Activated CD8-positive, alpha-beta memory T cell treated with anti-CD3 and anti-CD28 coated beads, Interleukin-2, amount 50 U/mL, for 24 hours (primary cell): Measurements from ENCODE around the gene ERICH6.
"Not testable (repeated sequence)": the region's sequence is repeated elsewhere in the genome, so short reads cannot be mapped to it uniquely, and the experiment has no call there.

Experiments used
- DNase-seq: peaks from one replicate; pipeline ENCODE4 v3.0.0-alpha.2; 2020; ENCODE audit errors: extremely low read depth

Gene ERICH6

DNA sequence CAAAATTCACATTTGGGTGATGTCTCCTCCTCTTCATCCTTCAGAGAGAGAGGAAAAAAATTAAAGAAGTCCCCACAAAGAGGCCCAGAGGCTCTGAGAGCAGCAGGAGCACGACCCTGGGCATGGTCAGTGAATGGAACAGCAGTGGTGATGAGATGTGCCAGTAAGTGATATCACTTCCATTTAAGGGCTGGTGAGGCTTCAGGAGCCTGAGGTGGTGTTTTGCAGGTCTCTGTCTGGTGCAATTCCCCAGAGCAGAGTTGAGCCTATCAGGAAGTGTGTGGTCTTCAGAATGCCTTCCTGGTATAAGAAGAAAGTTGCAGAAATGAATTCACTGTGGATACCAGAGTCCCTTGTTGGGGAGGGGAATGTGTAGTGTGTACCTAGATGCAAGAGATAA lies 21.4 kb downstream of the ERICH6 start:
- DNase-seq: no peak

- DNase-seq: no peak
Measured at GRCh38 chr3:150681057-150681456, 22.7 kb downstream of the ERICH6 start.

DNA sequence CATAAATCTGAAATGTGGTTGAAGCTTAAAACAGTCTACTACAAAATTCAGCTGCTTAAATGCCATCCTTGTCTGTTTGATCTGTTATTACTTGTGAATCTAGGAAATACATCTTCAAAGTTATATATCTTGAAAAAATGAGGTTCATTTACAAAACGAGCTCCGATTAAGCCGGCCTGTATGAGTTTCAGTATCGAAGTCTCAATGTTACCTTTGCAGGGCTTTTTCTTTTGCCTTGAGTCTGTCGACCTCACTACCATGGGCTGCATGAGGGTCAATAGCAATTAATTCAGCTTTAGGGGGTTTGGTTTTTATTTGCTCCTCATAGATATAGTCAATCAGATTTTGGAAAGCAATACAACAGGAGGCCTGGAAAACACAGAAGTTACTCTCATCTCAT lies 23.2 kb downstream of the ERICH6 start:
- DNase-seq: no peak

DNA sequence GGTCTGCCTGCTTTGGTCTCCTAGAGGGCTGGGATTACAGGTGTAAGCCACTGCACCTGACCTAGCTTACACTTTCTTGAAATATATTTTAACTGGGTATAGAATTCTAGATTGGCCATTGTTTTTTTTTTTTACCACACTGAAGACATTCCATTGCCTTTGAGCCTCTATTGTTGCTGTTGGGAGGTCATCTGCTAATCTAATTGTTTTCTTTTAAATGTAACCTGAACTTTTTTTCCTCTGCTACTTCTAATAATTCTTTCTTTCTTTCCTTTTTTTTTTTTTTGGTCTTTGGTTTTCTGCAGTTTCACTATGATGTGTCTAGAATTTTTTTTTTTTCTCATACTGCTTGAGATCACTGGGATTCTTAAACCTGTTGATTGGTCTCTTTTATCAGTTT lies 28.1 kb downstream of the ERICH6 start:
- no peak for DNase-seq

GRCh38 chr3:150673966-150674365 lies 29.8 kb downstream of the ERICH6 start:
- DNase-seq: no peak

DNA sequence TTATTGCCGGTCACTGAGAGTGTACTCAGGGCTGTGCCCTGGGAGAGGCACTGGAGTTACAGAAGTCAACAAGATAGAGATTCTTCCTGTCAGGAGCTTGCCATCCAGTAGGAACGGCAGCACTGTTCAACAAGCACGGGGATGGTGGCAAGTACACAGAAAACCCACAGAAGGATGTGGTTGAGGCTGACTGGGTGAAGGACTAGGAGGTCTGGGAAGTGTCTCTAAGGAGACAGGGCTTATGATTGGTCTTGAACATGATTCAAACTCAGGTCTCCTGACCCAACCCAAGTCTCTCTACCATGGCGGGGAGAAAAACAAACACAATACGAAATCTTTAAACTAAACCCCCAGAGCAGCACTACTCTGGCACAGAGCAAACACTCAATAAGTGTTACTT lies 37.6 kb downstream of the ERICH6 start:
- no peak for DNase-seq

DNA sequence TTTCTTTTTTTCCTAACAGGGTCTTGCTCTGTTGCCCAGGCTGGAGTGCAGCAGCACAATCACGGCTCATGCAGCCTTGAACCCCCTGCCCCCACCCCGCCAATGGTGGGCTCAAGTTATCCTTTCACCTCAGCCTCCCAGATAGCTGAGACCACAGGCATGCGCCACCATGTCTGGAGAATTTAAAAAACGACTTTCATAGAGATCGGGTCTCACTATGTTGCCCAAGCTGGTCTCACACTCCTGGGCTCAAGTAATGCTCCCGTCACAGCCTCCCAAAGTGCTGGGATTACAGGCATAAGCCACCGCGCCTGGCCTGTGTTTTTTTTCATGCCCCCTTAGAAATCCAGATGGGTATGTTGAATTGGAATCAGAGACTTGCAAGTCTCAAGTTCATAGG lies 40.3 kb downstream of the ERICH6 start:
- no peak for DNase-seq

DNA sequence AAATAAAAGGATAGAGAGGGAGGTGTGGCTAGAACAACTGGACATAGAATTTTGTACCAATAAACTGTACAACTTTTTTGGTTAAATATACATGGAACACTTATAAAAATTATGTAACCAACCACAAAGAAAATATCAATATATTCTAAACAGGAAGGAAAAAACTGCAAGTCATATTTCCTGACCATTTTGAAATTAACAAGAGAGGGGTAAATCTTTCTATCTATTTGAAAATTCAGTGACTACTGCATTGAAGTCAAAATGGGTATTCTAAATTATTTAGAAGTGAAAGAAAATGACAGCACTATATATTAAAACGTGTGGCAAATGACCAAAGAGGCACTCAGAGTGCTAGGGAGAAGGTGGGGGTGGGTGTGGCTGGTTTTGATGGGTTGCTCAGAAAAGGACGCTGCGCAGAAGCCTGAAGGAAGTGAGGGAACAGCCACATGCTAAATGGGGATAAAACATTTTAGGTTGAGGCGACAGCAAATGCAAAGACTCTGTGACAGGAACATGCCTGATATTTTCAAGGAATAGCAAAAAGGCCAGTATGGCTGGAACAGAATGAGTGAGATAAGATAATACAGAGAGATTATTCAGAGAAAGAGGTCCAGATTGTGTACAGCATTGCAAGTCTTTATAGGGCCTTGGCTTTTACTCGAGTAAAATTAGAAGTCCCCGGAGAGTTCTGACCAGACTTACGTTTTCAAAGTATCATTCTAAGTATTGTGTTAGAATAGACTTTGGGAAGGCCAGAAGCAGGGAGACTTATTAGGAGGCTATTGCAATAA lies 41.1 kb downstream of the ERICH6 start:
- DNase-seq: no peak

- DNase-seq: no peak
Measured at GRCh38 chr3:150656316-150656715, 47.4 kb downstream of the ERICH6 start.

GRCh38 chr3:150653110-150653561 lies 50.6 kb downstream of the ERICH6 start:
- DNase-seq: no peak

GRCh38 chr3:150640256-150640655 lies 63.5 kb downstream of the ERICH6 start:
- no peak for DNase-seq

- no peak for DNase-seq
Measured at GRCh38 chr3:150639262-150639661, 64.5 kb downstream of the ERICH6 start.

DNA sequence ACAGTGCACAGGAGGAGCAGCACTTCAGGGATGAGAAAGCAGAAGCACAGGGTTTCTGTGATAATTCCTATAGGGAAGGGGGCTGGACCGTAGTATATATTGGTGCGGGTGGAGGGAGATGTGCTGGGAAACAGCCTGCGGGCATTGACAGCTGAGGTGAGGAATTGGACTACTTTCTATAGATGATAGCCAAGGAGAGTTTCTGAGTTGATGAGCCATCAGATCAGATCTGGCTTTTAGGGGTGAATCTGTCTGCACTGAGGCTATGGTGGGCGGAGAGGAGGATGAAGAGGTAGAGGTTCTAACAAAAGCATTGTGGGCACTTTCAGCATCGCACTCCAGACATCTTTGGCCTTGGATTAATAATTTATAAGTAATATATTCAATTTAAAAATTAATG lies 67.5 kb downstream of the ERICH6 start:
- DNase-seq: no peak

GRCh38 chr3:150635526-150635925 lies 68.2 kb downstream of the ERICH6 start:
- DNase-seq: no peak

- DNase-seq: no peak
Measured at GRCh38 chr3:150635076-150635475, 68.6 kb downstream of the ERICH6 start.

DNA sequence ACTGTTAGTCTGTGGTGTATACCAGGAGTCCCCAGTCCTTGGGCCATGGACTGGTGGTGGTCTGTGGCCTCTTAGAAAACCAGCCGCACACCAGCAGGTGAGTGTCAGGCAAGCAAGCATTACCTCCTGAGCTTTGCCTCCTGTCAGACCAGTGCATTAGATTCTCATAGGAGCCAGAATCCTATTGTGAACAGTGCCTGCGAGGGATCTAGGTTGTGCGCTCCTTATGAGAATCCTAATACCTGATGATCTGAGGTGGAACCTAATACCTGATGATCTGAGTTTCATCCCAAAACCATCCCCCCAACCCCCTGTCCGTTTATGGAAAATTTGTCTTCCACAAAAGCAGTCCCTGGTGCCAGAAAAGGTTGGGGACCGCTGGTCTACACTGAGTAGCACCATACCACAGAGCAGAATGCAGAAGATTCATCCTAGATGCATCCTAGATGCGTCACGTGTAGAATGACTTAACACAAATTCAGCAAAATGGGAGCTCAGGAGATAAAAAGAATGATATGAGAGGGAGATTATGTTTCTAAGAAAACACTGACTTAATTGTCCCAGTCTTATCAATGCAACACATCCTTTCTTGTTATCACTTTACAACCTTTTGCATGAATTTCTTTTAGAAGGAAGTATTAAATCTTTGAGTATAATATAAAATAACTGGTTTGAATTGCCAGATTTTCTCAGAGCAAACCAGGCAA lies 72.1 kb downstream of the ERICH6 start:
- no peak for DNase-seq

DNA sequence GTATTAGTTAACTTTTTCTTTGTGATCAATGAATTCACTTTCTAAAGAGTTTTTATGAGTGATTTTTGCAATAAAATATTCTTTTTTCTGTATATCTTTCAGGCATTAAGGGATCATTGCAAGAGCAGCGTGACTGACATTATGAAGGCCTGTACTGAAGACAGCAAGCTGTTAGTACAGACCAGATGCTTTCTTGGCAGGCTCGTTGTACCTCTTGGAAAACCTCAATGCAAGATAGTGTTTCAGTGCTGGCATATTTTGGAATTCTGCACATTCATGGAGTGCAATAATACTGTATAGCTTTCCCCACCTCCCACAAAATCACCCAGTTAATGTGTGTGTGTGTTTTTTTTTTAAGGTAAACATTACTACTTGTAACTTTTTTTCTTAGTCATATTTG lies 76.2 kb downstream of the ERICH6 start:
- DNase-seq: no peak

GRCh38 chr3:150626148-150626930 lies 77.4 kb downstream of the ERICH6 start:
- no peak for DNase-seq

DNA sequence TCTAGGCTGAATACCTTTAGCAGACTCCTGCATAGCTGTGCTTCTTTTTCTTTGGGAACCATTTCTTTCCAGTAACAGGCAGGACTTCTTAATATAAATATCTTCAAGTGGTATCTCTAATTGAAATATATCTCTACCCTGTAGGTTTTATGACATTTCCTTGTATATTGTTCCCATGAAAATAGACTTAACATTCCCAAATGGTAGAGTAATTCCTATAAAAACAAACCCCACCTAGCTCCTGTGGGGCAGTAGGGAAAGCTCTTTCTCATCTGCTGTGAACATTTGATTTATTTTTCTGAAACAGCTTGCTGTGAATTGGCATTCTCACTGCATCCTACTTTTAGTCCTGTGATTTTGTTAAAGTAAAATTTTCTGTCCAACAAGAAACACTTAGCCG lies 79.8 kb downstream of the ERICH6 start:
- DNase-seq: no peak

DNA sequence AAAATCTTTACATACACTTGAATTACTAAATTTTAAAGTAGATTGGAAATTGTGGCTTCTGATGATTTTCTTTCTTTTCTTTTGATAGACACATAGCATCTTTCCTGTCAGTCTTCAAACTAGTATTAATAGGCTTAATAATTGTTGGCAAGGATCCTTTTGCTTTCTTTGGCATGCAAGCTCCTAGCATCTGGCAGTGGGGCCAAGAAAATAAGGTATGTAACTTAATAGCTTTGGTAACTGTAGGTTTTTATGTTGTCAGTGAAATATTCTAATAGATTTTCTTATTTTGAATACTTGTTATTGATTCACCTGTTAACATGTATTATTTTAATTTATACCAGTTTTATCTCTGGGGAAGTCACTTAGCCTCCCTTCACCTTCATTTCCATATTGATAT lies 80.8 kb downstream of the ERICH6 start:
- DNase-seq: not testable (repeated sequence)

GRCh38 chr3:150620002-150620689 lies 83.6 kb downstream of the ERICH6 start:
- DNase-seq: no peak
